GM19238 (cell line): ENCODE data around the gene CXCL12.

Source experiments
- DNase-seq: peaks from one replicate; pipeline ENCODE4 v3.0.0; 2011; ENCODE audit warnings: low spot score; ENCODE audit not compliant: insufficient read length

CXCL12 gene

DNA sequence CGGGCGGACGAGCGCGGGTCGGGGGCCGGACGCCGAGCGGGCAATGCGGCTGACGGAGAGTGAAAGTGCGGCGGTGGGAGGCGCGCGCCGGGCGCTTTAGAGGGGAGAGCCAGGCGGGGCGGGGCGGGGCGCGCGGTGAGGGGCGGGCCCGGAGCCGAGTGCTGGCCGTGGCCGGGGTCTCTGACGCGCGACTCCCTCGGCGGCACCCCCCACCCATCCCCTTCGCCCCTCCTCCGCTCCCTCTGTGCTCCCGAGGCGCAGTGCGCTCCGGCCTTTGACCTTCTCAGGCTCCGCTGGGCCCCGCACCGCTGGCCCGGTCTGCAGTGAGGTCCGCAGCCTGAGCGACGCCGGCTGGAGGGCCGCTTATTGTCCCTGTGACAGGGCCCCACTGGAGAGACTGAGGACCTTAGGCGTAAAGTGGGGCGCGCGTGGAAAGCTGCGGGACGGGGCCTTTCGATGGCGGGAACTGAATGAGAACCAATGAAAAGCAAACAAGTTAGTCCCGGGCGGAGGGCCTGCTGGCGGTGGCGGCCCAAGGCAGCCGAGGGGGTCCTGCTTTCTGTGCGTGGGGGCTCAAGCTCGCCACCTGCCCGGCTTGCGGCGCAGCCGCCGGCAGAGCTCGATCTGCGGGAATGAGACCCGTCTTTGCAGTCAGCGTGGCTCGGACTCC is at the start of gene CXCL12:
Gene CXCL12, minus strand, starts transcription at position 72 of the 670 bp plus-strand sequence. CDS start 92 bp downstream, outside the sequence.
- no peak for DNase-seq

DNA sequence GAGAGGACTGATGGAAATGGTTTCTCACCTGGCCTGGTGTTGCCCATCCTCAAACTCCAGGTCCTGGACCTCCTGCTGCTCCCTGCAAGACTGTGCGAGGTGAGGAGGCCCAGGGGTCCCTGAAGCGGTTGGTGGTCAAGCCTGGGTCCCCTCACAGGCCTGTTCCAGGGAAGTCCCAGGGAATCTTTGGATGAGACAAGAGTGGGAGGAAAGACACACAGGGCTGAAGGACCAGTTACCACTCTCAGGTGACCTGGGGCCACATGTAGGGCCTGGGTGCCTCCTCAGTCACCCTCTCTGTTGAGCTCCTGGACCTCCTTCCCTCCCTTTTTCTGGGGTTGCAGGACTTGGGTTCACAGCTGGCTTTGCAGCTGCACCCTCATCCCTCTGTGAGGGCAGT is 42.6 kb upstream of the CXCL12 start:
- no peak for DNase-seq

DNA sequence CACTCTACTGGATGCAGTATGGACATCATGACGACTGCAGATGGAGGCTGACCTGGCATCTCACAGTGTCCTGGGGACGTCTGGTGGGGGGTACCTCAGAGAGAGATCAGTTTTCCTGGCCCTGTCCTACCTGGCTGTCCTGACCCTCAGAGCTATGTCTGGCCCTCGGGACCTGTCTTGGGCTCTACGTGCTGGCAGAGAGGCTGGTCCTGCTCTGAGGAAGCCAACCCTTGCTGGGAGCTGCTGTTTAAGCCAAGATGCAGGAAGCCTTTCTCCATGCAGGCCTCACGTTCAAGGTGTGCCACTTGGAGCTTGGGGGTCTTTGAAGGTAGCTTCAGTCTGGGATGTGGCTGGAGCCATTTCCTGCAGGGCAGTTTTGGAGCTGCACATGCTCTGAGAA is 42.1 kb upstream of the CXCL12 start:
- no peak for DNase-seq

DNA sequence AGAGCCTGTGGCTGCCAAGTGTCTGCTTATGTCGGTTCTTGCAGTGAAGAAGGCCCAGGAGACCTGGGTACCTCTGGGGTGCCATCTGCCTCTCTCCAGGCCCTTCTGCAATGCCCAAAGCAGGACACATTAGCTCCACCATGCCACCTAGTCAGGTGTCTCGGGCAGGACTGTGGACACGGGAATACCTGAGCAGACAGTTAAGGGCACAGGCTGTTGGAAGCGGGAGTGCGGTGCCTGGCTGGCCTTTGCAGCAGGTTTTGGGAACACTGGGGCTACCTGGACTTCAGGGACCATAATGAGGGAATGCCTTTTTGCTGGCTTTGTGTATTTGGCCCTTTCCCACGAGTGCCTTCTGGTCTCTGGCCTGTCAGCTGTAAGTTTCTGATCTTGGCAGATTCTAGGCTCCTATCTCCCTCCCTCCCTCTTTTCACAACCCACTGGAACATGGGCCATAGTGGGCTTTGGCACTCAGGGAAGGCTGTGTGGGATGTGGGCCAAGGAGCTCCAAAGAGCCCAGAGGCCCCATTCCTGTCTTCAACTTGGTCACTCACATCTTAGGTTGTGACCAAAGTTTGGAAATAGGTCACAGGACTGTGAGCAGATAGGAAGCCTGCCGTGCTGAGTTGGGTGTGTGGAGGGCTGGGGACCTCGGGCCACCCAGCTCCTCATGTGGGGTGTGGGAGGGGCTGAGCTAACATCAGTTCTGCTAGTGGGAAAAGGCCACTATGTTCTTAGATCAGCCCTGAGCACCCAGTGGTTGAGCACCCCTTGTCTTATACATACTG is 41.5 kb upstream of the CXCL12 start:
- DNase-seq: no peak

DNA sequence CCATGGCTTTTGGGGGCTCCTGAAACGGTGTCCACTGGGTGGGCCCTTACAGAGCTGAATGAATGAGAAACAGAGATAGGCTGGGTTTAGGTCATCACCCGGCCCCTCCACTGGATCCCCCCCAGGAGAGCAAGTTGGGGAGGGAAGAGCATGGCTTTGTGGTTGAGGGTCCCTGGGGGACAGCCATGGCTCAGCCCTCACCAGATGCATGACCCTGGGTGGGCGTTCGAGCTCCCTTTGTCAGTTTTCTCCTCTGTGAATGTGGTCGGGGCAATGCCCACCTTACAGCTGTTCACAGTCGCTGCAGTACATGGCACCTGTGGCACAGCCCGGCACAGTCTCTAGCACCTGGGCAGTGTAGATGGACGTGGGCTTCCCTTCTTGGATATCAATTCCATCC is 40.6 kb upstream of the CXCL12 start:
- DNase-seq: no peak

DNA sequence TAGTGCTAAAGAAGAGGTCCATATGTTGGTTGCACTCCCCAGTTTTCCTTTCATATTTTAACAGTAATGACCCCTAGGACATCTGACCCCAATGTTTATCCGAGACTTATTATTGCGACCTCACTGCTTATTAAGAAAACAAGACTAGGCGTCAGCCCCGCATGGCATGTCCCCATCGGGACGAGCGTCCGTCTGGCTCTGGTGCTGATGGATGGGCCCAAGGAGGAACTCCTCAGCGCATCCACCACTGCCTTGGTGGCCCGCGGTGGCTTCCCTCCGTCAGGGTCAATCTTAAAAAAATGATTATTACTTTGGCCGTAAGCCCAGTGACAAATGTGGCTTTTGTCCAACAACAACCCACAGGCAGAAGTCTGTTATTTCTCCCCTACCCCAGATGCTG is 40.1 kb upstream of the CXCL12 start:
- DNase-seq: no peak

DNA sequence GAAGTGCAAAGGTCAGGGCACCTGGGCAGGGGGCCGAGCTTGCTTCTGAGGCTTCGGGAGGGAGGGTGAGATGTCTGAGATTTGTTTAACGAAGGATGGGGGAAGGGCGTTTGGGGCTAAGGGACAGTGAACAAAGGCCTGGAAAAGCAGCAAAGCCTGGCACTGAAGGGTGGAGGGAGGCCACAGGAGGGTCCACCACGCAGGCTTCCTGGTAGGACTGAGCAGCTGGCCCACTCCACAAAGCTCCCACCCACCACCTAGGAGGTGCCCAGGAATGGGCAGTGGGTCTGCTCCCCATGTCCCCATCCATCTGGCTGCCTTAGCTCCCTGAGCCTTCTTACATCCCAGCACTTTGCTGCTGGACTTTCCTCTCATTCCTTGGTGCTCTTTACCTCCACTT is 39.4 kb upstream of the CXCL12 start:
- DNase-seq: no peak

DNA sequence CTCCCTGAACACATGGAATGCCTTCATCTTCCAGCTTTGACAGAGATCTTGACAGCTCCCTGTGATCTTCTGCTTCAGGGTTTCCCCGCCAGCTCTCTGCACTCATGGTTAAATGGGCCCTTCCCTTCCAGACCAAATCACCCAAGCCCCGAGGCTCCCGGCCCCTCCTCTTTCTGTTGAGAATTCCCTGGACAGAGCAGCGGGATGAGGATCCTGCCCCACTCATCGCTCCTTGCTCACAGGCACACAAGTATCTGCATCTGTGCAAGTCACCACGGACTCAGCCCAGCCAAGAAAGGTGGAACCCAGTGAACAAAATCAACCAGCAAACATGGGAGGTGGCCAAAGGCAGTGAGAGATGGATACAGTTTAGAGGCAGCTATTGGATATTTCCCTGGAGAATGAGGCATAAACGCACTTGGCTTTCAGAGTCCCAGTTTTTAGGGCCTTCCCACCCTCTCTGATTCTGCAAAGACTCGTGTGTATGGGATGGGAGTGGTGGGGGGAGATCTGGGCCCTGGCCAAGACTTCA is 37.7 kb upstream of the CXCL12 start:
- no peak for DNase-seq

DNA sequence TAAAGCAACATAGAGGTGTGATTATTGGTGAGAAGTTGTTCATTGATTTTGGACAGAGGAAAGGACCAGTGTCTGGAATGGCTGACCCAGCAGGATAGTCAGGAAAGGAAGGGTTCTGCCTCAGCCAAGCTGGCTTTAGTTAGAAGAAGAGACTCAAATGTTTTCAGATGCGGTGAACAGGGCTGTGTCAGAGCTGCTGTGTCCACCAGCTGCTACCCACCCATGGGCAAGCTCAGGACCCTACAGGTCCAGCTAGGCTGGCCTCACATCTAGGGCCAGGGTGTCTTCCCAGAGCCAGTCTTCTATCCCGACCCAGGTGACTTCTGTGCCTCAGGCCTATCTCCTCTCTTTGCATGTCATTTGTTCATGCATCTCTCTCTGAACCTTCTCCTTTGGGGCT is 37.3 kb upstream of the CXCL12 start:
- no peak for DNase-seq

DNA sequence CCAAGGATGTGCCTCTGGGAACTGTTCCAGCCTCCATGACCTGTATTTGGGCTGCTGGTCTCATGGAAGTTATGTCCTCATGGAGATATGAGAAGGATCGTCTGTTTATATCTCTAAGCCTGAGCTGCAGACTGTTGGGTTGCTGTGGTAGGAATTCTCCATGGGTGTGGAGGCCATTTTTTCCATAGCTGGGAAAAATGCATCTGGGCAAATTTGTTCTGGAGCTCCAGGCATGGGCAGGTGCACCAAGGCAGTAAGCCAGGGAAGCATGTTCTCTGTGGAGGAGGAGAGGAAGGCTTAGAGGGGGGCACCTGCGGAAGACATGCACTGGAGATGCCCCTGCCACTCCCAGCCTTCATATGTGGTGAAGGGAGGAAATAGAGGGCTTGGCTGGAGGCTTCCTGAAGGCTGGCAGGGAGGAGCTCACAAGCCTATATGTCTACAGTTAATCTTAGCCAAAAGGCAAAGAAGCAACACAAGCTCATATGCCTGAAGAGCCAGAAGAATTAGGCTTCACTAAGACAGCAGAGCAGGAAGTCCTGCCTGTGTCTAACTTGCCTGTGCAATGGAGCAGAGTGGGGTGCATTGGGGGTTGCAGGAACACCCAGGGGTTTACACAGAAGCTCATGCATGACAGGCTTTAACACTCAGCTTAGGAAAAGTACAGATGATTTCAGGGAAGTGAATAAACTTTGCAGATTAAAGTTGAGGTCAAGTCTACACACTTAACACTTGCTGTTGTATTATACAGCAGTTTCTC is 35.1 kb upstream of the CXCL12 start:
- DNase-seq: no peak

DNA sequence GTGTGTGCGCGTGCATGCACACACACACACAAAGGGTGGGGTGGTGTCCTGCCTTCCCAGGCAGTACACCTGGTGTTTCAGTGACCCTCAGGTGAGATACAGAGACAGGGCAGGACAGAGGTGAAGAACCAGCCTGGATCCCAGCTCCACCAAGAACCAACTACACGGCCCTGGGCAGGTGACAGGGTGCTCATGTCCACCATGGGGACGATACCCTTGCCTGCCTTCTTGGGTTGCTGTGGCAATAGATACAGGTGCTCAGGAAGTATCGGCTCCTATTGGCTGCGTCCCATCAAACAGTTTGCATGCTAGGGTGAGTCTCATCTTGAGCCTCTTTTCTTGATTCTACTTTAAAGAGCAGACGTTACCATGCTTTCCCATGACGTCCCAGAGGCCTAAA is 33.7 kb upstream of the CXCL12 start:
- DNase-seq: no peak

DNA sequence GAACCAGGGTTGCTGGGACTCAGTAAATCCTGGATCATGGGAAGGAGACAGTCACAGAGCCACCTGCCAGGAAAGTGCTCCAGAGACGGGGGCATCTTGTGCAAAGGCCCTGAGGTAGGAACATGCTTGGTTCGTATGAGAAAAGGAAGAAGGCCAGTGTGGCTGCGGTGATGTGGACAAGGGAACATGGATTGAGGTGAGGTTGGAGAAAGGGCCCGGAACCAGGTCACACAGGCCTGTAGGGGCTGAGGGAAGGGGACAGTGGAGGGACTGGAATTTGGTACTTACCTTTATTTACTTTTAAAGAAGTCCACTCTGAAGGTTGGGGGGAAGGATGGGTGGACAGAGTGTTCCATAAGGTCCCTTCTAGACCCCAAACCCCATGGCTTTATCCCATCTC is 32.9 kb upstream of the CXCL12 start:
- DNase-seq: no peak

DNA sequence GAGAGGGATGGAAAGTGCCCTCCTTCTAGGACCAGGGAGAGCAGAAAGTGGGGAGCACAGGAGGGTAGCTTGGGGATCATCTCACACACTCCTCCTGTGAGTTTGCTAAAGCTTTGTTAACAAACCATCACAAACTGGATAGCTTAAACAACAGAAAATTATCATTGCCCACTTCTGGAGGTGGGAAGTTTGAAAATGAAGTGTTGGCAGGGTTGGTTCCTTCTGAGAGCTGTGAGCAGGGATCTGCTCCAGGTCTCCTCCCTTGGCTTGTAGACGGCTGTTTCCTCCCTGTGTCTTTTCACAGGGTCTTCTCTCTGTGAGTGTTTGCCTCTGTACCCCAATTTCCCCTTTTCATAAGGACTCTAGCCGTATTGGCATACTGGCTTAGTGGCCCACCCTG is 32.0 kb upstream of the CXCL12 start:
- no peak for DNase-seq

DNA sequence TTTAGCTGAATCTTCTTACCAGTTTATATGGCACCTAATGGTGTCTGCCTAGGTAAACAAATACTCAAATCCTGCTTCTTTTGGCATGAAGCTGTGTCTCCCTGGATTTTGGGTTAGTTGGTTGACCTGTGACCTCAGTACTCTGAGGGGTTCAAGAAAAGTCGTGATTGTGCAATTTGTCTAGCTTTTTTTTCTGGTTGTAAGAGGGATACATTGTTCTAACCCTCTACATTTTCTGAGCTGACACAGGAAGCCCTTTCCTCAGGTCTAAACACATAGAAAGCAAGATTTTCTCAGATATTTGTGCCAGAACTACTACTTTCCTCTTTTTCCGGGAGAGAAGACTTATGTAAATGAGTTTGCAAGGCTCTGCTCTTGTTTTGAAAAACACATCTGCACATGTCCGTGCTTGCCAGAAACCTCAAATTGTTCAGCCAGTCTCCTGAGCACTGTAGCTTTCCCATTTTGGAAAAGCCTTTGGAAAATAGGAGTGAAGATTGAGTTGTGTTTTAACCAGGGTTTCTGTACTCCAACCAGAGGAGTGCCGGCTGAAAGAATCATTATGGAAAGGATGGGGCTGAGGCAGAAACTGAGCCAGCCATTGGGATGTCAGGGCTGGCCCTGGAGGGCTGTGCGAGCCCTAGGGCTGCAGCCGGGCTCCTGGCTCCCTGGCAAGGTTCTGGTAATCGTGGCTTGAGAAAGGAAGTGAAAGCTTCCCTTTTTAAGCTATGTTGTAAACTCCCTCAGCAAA is 31.3 kb upstream of the CXCL12 start:
- no peak for DNase-seq

DNA sequence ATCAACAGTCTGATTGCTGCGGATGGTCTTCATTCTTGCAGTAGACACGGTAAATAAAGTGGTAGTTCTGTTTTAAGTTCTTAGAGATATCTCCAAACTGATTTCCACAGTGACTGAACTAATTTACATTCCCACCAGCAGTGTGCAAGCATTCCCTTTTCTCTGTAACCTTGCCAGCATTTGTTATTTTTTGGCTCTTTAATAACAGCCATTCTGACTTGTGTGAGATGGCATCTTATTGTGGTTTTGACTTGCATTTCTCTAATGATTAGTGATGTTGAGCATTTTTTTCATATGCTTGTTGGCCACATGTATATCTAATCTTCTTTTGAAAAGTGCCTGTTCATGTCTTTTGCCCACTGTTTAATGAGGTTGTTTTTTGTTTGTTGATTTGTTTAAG is 30.2 kb upstream of the CXCL12 start:
- DNase-seq: no peak

DNA sequence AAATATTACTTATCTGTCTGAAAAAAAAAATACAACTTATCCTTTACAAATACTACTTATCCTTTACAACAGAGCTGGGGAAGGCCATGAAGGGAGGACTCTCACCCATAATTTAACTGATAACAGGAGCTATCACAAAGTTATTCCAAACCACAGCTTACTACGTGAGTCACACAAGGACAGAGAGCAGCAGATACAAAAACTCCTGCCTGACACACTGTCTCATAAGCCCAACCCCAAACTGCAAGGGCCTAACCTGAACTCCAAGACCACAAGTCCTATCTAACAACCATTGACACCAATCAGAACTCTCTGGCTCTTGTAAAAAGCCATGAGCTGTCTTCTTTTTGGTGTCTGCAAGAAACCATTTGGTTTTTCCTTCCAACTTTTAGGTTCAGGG is 28.5 kb upstream of the CXCL12 start:
- no peak for DNase-seq

DNA sequence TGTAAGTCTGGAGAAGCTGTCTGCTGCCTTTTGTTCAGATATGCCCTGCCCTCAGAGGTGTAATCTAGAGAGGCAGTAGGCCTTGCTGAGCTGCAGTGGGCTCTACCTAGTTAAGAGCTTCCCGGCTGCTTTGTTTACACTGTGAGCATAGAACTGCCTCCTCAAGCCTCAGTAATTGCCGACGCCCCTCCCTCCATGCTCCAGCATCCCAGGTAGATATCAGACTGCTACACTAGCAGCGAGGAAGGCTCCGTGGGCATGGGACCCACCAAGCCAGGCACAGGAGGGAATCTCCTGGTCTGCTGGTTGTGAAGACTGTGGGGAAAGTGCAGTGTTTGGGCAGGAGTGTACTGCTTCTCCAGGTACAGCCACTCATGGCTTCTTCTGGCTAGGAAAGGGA is 26.4 kb upstream of the CXCL12 start:
- no peak for DNase-seq

DNA sequence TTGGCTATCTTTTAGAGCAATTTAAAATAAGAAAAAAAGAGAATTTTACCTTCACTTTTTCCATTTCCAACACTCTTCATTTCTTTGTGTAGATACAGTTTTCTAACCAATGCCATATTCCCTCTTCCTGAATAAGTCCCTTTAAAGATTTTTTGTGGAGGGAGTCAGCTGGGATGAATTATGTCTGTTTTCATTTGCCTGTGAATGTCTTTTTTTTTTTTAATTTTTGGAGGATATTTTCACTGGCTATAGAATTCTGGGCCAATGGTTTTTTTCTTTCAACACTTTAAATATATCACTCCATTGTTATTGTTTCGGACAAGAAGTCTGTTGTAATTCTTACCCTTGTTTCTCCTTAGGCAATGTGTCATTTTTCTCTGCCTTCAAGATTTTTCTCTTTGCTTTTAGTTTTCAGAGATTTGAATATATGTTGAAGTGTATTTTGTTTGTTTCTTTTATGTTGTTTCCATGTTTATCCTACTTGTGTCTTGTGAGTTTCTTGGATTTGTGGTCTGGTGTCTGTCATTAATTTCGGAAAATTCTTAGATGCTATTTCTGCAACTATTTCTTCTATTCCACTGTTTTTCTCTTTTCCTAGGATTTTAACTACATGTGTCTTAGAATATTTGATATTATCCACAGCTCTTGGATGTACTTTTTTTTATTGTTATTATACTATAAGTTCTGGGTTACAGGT is 20.0 kb upstream of the CXCL12 start:
- no peak for DNase-seq

DNA sequence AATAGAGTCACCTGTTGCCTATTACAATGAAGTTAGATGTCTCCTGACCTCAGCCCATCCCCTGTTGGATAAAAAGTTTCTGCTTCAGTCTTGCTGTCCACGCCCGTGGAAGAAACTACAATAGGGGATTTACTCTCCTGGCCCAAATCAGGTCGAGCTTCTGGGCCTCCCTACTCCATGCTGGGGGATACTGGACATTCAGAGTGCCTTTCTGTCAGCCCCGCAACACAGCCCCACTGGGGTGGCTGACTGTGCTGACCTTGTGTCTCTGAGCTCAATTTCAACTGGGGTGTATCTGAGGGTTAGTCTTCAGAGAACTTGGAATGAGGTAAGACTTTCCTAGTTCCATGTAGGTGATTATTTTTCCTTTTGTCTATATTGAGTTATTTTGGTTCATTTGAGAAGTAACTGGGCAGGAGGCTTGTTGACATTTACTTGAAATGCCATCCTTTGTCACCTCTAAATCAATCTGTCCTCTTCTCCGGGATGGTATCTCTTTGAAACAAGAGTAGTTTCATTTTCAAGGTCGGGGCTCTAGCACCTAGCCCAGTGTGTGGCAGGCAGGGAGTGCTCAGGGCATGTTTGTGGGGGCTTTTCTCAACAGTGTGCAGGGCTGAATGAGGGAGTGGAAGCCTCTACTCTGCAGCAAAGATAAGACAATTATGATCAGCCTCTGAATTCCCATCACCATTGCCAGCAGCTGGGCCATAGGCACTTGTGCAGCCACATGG is 17.7 kb upstream of the CXCL12 start:
- no peak for DNase-seq

DNA sequence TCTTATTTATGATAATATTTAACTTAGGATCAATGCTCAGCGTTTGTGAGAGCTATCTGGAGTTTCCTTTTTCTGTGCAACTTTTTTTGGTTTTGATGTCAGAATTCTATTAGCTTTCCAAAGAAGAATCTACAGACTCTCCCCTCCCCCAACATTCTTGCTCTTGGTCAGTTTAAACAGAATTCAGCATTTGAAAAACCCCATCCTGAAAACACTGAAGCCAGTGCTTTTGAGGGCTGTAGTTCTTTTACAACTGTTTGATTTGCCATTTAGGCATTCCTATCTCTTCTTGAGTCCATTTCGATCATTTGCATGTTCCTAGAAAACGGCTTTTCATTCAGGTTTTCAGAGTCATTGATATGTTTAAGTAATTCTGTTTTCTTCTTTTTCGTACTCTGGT is 15.6 kb upstream of the CXCL12 start:
- no peak for DNase-seq
